Uterus (tissue), 2 donors: ENCODE measurements around the gene TRIP6.

Experiments used
- CTCF ChIP-seq, 4 experiments: fragments of 200-600 bp in 2 of 4; fragments of 450-650 bp in 2 of 4; sonication (generic) in 2 of 4; IDR thresholded peaks; one replicate each; pipeline ENCODE4 v1.5.1; 2016 to 2019; ENCODE audit warnings: antibody characterized with exemption in 4 of 4, mild to moderate bottlenecking in 2 of 4, moderate library complexity in 1 of 4
- POLR2A ChIP-seq, 2 donors: fragments of 450-650 bp; IDR thresholded peaks; one replicate each; pipeline ENCODE4 v1.6.1; 2016; ENCODE audit warnings: antibody characterized with exemption in 2 of 2, mild to moderate bottlenecking in 1 of 2, moderate library complexity in 1 of 2

DNA sequence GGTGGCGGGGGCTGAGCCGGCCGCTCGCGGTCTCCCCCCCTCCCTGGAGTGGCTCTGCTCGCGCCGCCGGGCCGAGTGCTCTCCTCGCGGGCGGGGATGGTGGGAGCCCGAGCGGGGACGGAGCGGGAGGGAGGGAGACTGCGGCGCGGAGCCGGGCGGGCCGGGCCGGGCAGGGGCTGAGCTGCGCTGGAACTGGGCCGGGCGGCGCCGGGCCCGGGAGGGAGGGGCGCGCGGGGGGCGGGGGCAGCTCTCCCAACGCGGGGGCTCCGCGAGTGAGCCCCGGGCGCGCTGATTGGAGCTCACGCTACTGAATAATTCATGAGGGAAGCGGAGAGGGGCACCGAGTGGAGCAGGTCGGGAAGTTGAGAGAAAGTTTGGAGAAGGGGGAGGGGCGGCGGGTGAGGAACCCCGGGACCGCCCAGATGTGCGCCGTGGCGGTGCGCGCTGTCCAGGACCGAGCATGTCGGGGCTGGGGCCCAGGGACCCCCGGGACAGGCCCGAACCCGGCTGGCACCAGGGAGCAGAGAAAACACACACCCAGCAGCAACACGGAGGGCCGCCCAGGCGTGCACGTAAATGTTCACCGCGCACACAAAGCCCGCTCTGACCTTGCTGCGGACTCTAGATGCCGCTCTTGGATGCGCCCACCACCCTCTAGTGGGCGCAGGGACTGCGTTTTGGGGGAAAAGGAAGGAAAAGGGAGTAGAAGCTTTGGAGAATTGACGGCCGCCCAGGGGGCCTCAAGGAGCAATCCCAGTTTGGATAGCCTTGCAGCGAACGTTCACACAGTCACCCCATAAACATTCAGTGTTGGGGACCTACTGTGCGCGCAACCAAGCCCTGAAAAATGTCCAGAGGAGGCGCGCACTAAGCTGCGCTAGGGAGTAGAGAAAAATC, 39.6 kb upstream of the TRIP6 start, which contains the start of gene EPHB4:
- TF ChIP-seq CTCF (IDR thresholded peaks at IDR 0.05): peak; percentile 33 to 56 (median 49)
- TF ChIP-seq POLR2A (IDR thresholded peaks at IDR 0.05): peak; percentile 13 to 50
